Natural killer cell (primary cell): ENCODE data around the gene CIPC. TPM values are rescaled to one million over a fixed set of nuclear protein-coding genes. Genes with fewer than 3 reads are reported as not detected.

ENCODE experiments used
- ATAC-seq, 3 donors: fragments of 150-1000 bp in 2 of 3; fragments of 200-7000 bp in 1 of 3; cut with Tn5 transposase; 1 replicate in 1 of 3; 2 replicates in 2 of 3; pipeline ENCODE4 v1.10.0; 2021; ENCODE audit warnings: mild to moderate bottlenecking in 2 of 3, moderate library complexity in 2 of 3
- DNase-seq, 2 donors: peaks; one replicate each; pipeline versions ENCODE4 v3.0.0 to v3.0.0-alpha.2; 2013 to 2021; ENCODE audit warnings: mixed read lengths in 1 of 2
- H3K27ac ChIP-seq: one replicate; pipeline ENCODE4 v1.5.1; 2013; ENCODE audit warnings: mild to moderate bottlenecking, low read length
- H3K27me3 ChIP-seq: one replicate; pipeline ENCODE4 v1.6.1; 2013; ENCODE audit warnings: low read length; ENCODE audit not compliant: control insufficient read depth, insufficient read depth
- H3K36me3 ChIP-seq: one replicate; pipeline ENCODE4 v1.6.1; 2013; ENCODE audit warnings: low read length; ENCODE audit not compliant: control insufficient read depth, insufficient read depth
- H3K4me1 ChIP-seq: one replicate; pipeline ENCODE4 v1.6.1; 2013; ENCODE audit warnings: low read length; ENCODE audit not compliant: control insufficient read depth, insufficient read depth
- H3K4me3 ChIP-seq: one replicate; pipeline ENCODE4 v1.5.1; 2013; ENCODE audit warnings: low read length
- H3K9me3 ChIP-seq: one replicate; pipeline ENCODE4 v1.6.1; 2013; ENCODE audit warnings: low read length; ENCODE audit not compliant: control insufficient read depth, insufficient read depth
- H3K27ac Mint-ChIP-seq, 2 donors: one replicate each; pipeline ENCODE4 v1.8.0; 2022; ENCODE audit warnings: mild to moderate bottlenecking in 2 of 2, mixed read lengths in 2 of 2, moderate library complexity in 1 of 2
- H3K27me3 Mint-ChIP-seq, 2 donors: one replicate each; pipeline ENCODE4 v1.8.0; 2022; ENCODE audit warnings: low read depth in 2 of 2, mixed read lengths in 2 of 2
- H3K36me3 Mint-ChIP-seq: one replicate; pipeline ENCODE4 v1.8.0; 2022; ENCODE audit warnings: mixed read lengths
- H3K4me1 Mint-ChIP-seq, 2 donors: one replicate each; pipeline ENCODE4 v1.8.0; 2022; ENCODE audit warnings: mixed read lengths in 2 of 2
- H3K4me3 Mint-ChIP-seq: one replicate; pipeline ENCODE4 v1.8.0; 2022; ENCODE audit warnings: mild to moderate bottlenecking, moderate library complexity, mixed read lengths
- H3K9me3 Mint-ChIP-seq, 2 donors: one replicate each; pipeline ENCODE4 v1.8.0; 2022; ENCODE audit warnings: mixed read lengths in 2 of 2
- WGBS: methylation state at CpG from one replicate; pipeline ENCODE4 v1.1.7; 2013; ENCODE audit warnings: missing lambda C conversion rate; ENCODE audit not compliant: insufficient coverage; 5-methylcytosine and 5-hydroxymethylcytosine counted together
- intact Hi-C: fragments of 100-400 bp; cut with micrococcal nuclease; formaldehyde crosslinking; loops from one replicate; pipeline ENCODE4 v1.14.2; 2022
- total RNA-seq, 4 donors: library from RNA; stranded (reverse); fragments of 120-200 nt in 1 of 4; gene quantifications; one replicate each; pipeline versions ENCODE4 v1.2.3 to v1.2.4, GENCODE V29; 2013 to 2022
- TF ChIP-seq, protein P1 (sequence below): fragments of 200-600 bp; IDR thresholded peaks from one replicate; pipeline ENCODE4 v1.8.0; 2022; ENCODE audit warnings: antibody characterized with exemption

Gene CIPC
- total RNA-seq, 3 donors from 2014 or later (not counting 1 experiment from before 2014, with no cell fraction given) = 7.1 to 10.0 (median 9.9) TPM

DNA sequence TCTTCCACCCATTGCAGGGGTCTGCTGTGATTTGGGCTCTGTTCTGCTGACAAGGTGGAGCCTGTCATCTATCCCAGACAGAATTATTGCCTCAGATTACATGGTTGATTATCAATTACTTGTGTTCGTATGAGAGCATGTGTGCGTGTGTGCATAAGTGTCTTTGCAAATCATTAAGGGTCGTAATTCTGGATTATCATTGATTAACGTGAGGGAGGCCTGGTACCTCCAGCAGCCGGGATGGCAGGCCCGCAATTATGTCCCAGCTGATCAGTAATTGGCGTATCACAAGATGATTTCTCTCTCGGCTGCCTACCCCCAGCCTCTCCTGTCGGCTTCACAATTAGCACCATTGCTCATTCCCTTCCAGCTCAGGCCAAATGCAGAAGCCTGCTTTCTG, 39.9 kb upstream of the CIPC start:
- no peaks in the 10 kb centered on the region for H3K9me3 Mint-ChIP-seq
- TF ChIP-seq, protein P1, sequence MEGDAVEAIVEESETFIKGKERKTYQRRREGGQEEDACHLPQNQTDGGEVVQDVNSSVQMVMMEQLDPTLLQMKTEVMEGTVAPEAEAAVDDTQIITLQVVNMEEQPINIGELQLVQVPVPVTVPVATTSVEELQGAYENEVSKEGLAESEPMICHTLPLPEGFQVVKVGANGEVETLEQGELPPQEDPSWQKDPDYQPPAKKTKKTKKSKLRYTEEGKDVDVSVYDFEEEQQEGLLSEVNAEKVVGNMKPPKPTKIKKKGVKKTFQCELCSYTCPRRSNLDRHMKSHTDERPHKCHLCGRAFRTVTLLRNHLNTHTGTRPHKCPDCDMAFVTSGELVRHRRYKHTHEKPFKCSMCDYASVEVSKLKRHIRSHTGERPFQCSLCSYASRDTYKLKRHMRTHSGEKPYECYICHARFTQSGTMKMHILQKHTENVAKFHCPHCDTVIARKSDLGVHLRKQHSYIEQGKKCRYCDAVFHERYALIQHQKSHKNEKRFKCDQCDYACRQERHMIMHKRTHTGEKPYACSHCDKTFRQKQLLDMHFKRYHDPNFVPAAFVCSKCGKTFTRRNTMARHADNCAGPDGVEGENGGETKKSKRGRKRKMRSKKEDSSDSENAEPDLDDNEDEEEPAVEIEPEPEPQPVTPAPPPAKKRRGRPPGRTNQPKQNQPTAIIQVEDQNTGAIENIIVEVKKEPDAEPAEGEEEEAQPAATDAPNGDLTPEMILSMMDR = no peak
- no peak for DNase-seq
- no peak overlapping the region for H3K27ac ChIP-seq
- H3K4me3 ChIP-seq = no peak overlapping the region
- H3K4me1 ChIP-seq = peaks cover 4% of the 10 kb centered on the region
- H3K27ac Mint-ChIP-seq = no peak overlapping the region
- no peaks in the 10 kb centered on the region for H3K9me3 ChIP-seq
- no peaks in the 10 kb centered on the region for H3K27me3 Mint-ChIP-seq
- H3K4me1 Mint-ChIP-seq = peaks cover 4 to 6% of the 10 kb centered on the region in 2 donors
- no peaks in the 10 kb centered on the region for H3K36me3 Mint-ChIP-seq
- H3K4me3 Mint-ChIP-seq = no peak overlapping the region
- WGBS = 95% methylated on average over 9 of the region's 9 CpGs
- ATAC-seq = no peak
- intact Hi-C loops = no loop called here
- no peaks in the 10 kb centered on the region for H3K27me3 ChIP-seq
- H3K36me3 ChIP-seq = no peaks in the 10 kb centered on the region

DNA sequence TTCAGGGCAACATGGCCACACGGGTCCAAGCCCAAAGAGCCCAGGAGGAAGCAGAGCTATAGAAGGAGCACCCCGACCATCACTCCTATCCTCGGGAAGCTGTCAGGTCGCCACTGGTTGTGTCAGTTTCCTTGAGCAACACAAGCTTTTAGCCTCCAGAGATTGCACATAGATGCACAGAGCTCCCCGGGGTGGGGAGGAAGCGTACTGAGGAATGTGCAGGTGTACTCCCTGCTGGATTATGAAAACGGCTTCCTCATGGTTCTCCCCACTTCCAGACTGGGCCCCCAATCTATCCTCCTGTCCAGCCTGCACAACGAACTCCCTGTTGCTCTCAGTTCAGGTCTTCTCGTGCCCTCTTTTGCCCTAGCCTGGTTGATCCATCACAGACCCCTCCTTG, 39.3 kb upstream of the CIPC start:
- no peaks in the 10 kb centered on the region for H3K27me3 ChIP-seq
- no peaks in the 10 kb centered on the region for H3K9me3 Mint-ChIP-seq
- H3K4me3 Mint-ChIP-seq = no peak overlapping the region
- intact Hi-C loops = no loop called here
- H3K4me1 Mint-ChIP-seq = peaks cover 0 to 8% of the 10 kb centered on the region in 2 donors
- ATAC-seq (no peak), DNase-seq (no peak)
- no peaks in the 10 kb centered on the region for H3K36me3 ChIP-seq
- no peak overlapping the region for H3K4me3 ChIP-seq
- TF ChIP-seq, protein P1 = no peak
- no peaks in the 10 kb centered on the region for H3K27me3 Mint-ChIP-seq
- H3K27ac ChIP-seq = no peak overlapping the region
- no peaks in the 10 kb centered on the region for H3K9me3 ChIP-seq
- no peak overlapping the region for H3K27ac Mint-ChIP-seq
- 87% methylated on average over 9 of the region's 9 CpGs for WGBS
- H3K36me3 Mint-ChIP-seq = no peaks in the 10 kb centered on the region
- H3K4me1 ChIP-seq = no peaks in the 10 kb centered on the region

- Histone ChIP-seq H3K9me3 (no peaks in the 10 kb centered on the region), H3K27me3 (no peaks in the 10 kb centered on the region), H3K4me1 (no peaks in the 10 kb centered on the region), H3K36me3 (no peaks in the 10 kb centered on the region), H3K4me3 (no peak overlapping the region), H3K27ac (no peak overlapping the region)
- H3K27me3 Mint-ChIP-seq = no peaks in the 10 kb centered on the region
- 76% methylated on average over 12 of the region's 12 CpGs for WGBS
- H3K4me1 Mint-ChIP-seq = peaks cover 0 to 9% of the 10 kb centered on the region in 2 donors
- no peak overlapping the region for H3K4me3 Mint-ChIP-seq
- DNase-seq = no peak
- no peak overlapping the region for H3K27ac Mint-ChIP-seq
- TF ChIP-seq, protein P1 = no peak
- ATAC-seq = no peak
- intact Hi-C loops = no loop called here
- H3K9me3 Mint-ChIP-seq = no peaks in the 10 kb centered on the region
- H3K36me3 Mint-ChIP-seq = no peaks in the 10 kb centered on the region
Measured at GRCh38 chr14:77059276-77059915, 38.7 kb upstream of the CIPC start.
